Measurements from ENCODE around the gene PQBP1.

GRCh38 chrX:48927736-48928382, 30.1 kb downstream of the PQBP1 start:
- TF ChIP-seq, protein P1, sequence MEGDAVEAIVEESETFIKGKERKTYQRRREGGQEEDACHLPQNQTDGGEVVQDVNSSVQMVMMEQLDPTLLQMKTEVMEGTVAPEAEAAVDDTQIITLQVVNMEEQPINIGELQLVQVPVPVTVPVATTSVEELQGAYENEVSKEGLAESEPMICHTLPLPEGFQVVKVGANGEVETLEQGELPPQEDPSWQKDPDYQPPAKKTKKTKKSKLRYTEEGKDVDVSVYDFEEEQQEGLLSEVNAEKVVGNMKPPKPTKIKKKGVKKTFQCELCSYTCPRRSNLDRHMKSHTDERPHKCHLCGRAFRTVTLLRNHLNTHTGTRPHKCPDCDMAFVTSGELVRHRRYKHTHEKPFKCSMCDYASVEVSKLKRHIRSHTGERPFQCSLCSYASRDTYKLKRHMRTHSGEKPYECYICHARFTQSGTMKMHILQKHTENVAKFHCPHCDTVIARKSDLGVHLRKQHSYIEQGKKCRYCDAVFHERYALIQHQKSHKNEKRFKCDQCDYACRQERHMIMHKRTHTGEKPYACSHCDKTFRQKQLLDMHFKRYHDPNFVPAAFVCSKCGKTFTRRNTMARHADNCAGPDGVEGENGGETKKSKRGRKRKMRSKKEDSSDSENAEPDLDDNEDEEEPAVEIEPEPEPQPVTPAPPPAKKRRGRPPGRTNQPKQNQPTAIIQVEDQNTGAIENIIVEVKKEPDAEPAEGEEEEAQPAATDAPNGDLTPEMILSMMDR (IDR thresholded peaks at IDR 0.05), result no peak
- TF ChIP-seq POLR2A (IDR thresholded peaks at IDR 0.05) (no peak), EP300 (IDR thresholded peaks at IDR 0.05) (no peak)

Data from gastroesophageal sphincter (tissue), 3 donors.